Astrocyte of the cerebellum (primary cell): ENCODE measurements around the gene CYP27B1.

Experiments
- DNase-seq: peaks from one replicate; pipeline ENCODE4 v3.0.0-alpha.2; 2011; ENCODE audit warnings: low read depth
- H3K4me3 ChIP-seq: 2 replicates; pipeline ENCODE4 v1.5.1; 2011; ENCODE audit warnings: mild to moderate bottlenecking, low read depth, low read length, moderate library complexity
- CTCF ChIP-seq: IDR thresholded peaks from 2 replicates; pipeline ENCODE4 v1.5.1; 2012; ENCODE audit warnings: low read length, low read depth, moderate library complexity, mild to moderate bottlenecking; ENCODE audit errors: missing control alignments
- in situ Hi-C: cut with HindIII; loops from 2 replicates; pipeline ENCODE4 v1.10.0; 2017; ENCODE audit warnings: low sequenced_read_pairs

Gene CYP27B1

GRCh38 chr12:57770734-57771133, 3.9 kb upstream of the CYP27B1 start:
- TF ChIP-seq CTCF: no peak
- H3K4me3 ChIP-seq: no peak overlapping the region
- in situ Hi-C loops: no loop called here
- DNase-seq: no peak

- TF ChIP-seq CTCF: no peak
- H3K4me3 ChIP-seq: no peak overlapping the region
- no peak for DNase-seq
- in situ Hi-C loops: no loop called here
Measured at GRCh38 chr12:57769594-57769993, 2.7 kb upstream of the CYP27B1 start.

- in situ Hi-C loops: no loop called here
- H3K4me3 ChIP-seq: no peak overlapping the region
- TF ChIP-seq CTCF: no peak
- no peak for DNase-seq
Measured at GRCh38 chr12:57767876-57768275, 998 bp upstream of the CYP27B1 start.

- TF ChIP-seq CTCF: no peak
- DNase-seq: no peak
- no peak overlapping the region for H3K4me3 ChIP-seq
- in situ Hi-C loops: no loop called here
Measured at GRCh38 chr12:57767305-57767698, 424 bp upstream of the CYP27B1 start.

GRCh38 chr12:57765698-57766463, 997 bp downstream of the CYP27B1 start:
- no peak for DNase-seq
- H3K4me3 ChIP-seq: peak overlapping the region; percentile 9
- in situ Hi-C loops: no loop called here
- TF ChIP-seq CTCF: no peak

- peak overlapping the region; percentile 21 for H3K4me3 ChIP-seq
- in situ Hi-C loops: no loop called here
- TF ChIP-seq CTCF: peak; percentile 22
- DNase-seq: no peak
Measured at GRCh38 chr12:57765003-57765697, 1.7 kb downstream of the CYP27B1 start.
